SU-DHL-6 (cell line): Measurements from ENCODE around the gene NOP56.

ENCODE experiments used
- H2AFZ ChIP-seq: fragments of 200-600 bp; sonication (generic); 2 replicates; pipeline ENCODE4 v1.6.1; 2014; ENCODE audit warnings: low read depth, mild to moderate bottlenecking, moderate library complexity, mixed read lengths, antibody characterized with exemption, low read length; ENCODE audit not compliant: severe bottlenecking
- H3F3A ChIP-seq: fragments of 200-600 bp; shearing (Covaris generic); 2 replicates; pipeline ENCODE4 v1.6.0; 2016; ENCODE audit warnings: antibody characterized with exemption, mild to moderate bottlenecking; ENCODE audit not compliant: insufficient read depth
- H3K27ac ChIP-seq: fragments of 200-600 bp; sonication (generic); 2 replicates; pipeline ENCODE4 v1.5.1; 2016; ENCODE audit warnings: low read depth, mild to moderate bottlenecking, low read length, moderate library complexity, mixed read lengths
- H3K27me3 ChIP-seq: fragments of 200-600 bp; sonication (generic), shearing (Covaris generic); 2 replicates; pipeline ENCODE4 v1.6.0; 2014; ENCODE audit warnings: mild to moderate bottlenecking, low read length
- H3K36me3 ChIP-seq: fragments of 200-600 bp; sonication (generic); 2 replicates; pipeline ENCODE4 v1.6.1; 2014; ENCODE audit warnings: mild to moderate bottlenecking, low read length, mixed read lengths
- H3K4me2 ChIP-seq: fragments of 300-600, 200-600 bp; shearing (Covaris generic), sonication (generic); 2 replicates; pipeline ENCODE4 v1.6.0; 2014; ENCODE audit warnings: low read length, low read depth, mild to moderate bottlenecking; ENCODE audit not compliant: poor library complexity, severe bottlenecking
- H3K4me3 ChIP-seq: fragments of 200-600 bp; sonication (generic); 2 replicates; pipeline ENCODE4 v1.5.1; 2014; ENCODE audit warnings: antibody characterized with exemption, low read length, mild to moderate bottlenecking, mixed read lengths; ENCODE audit not compliant: insufficient read depth, poor library complexity, severe bottlenecking
- H3K79me2 ChIP-seq: fragments of 200-600 bp; sonication (generic); 2 replicates; pipeline ENCODE4 v1.6.1; 2014; ENCODE audit warnings: mild to moderate bottlenecking, low read length, moderate library complexity; ENCODE audit not compliant: insufficient read depth
- H3K9ac ChIP-seq: fragments of 200-600 bp; sonication (generic); 2 replicates; pipeline ENCODE4 v1.7.0; 2014; ENCODE audit warnings: mild to moderate bottlenecking, low read length
- H3K9me2 ChIP-seq: fragments of 200-600 bp; sonication (generic); replicated peaks from 2 replicates; pipeline ENCODE4 v1.6.1; 2014; ENCODE audit warnings: low read length; ENCODE audit not compliant: insufficient read depth
- H3K9me3 ChIP-seq: fragments of 200-600 bp; sonication (generic); 2 replicates; pipeline ENCODE4 v1.6.1; 2014; ENCODE audit warnings: low read length, mixed read lengths; ENCODE audit not compliant: insufficient read depth
- H4K20me1 ChIP-seq: fragments of 200-600 bp; sonication (generic); 2 replicates; pipeline ENCODE4 v1.6.1; 2014; ENCODE audit warnings: low read depth, mild to moderate bottlenecking, antibody characterized with exemption, low read length, moderate library complexity, mixed read lengths
- EZH2phosphoT487 ChIP-seq: fragments of 200-600 bp; sonication (generic), shearing (Covaris generic); conservative IDR thresholded peaks from 2 replicates; pipeline ENCODE4 v1.6.1; 2018; ENCODE audit warnings: mild to moderate bottlenecking, antibody characterized with exemption, low read length, moderate library complexity, mixed read lengths
- TF ChIP-seq, protein P1 (sequence below): fragments of 200-600 bp; sonication (generic); IDR thresholded peaks from one replicate; pipeline ENCODE4 v1.5.1; 2017; ENCODE audit warnings: antibody characterized with exemption, mild to moderate bottlenecking, low read length, moderate library complexity; ENCODE audit not compliant: insufficient read depth, poor library complexity, severe bottlenecking

NOP56 gene

GRCh38 chr20:2640899-2641298 lies 11.5 kb upstream of the NOP56 start:
- H3K36me3 ChIP-seq, result no peaks in the 10 kb centered on the region
- no peaks in the 10 kb centered on the region for H3K27me3 ChIP-seq
- no peak overlapping the region for H3K9ac ChIP-seq
- TF ChIP-seq, protein P1, sequence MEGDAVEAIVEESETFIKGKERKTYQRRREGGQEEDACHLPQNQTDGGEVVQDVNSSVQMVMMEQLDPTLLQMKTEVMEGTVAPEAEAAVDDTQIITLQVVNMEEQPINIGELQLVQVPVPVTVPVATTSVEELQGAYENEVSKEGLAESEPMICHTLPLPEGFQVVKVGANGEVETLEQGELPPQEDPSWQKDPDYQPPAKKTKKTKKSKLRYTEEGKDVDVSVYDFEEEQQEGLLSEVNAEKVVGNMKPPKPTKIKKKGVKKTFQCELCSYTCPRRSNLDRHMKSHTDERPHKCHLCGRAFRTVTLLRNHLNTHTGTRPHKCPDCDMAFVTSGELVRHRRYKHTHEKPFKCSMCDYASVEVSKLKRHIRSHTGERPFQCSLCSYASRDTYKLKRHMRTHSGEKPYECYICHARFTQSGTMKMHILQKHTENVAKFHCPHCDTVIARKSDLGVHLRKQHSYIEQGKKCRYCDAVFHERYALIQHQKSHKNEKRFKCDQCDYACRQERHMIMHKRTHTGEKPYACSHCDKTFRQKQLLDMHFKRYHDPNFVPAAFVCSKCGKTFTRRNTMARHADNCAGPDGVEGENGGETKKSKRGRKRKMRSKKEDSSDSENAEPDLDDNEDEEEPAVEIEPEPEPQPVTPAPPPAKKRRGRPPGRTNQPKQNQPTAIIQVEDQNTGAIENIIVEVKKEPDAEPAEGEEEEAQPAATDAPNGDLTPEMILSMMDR, result no peak
- TF ChIP-seq EZH2phosphoT487, result no peak
- H3K27ac ChIP-seq, result no peak overlapping the region
- H3K79me2 ChIP-seq, result no peaks in the 10 kb centered on the region
- H4K20me1 ChIP-seq, result no peaks in the 10 kb centered on the region
- no peak overlapping the region for H3K4me2 ChIP-seq
- H3K9me3 ChIP-seq, result no peaks in the 10 kb centered on the region
- H3K9me2 ChIP-seq, result no peaks in the 10 kb centered on the region
- H3K4me3 ChIP-seq, result no peak overlapping the region
- H3F3A ChIP-seq, result no peaks in the 10 kb centered on the region
- H2AFZ ChIP-seq, result no peak overlapping the region

GRCh38 chr20:2643708-2644107 lies 8.7 kb upstream of the NOP56 start:
- Histone ChIP-seq H3F3A (no peaks in the 10 kb centered on the region), H3K27me3 (no peaks in the 10 kb centered on the region), H3K27ac (no peak overlapping the region), H3K9ac (no peak overlapping the region), H4K20me1 (no peaks in the 10 kb centered on the region), H3K79me2 (no peaks in the 10 kb centered on the region), H3K4me3 (no peak overlapping the region), H3K9me2 (no peaks in the 10 kb centered on the region), H3K36me3 (no peaks in the 10 kb centered on the region), H2AFZ (no peak overlapping the region), H3K9me3 (no peaks in the 10 kb centered on the region), H3K4me2 (no peak overlapping the region)
- TF ChIP-seq, protein P1, result no peak
- TF ChIP-seq EZH2phosphoT487, result no peak

DNA sequence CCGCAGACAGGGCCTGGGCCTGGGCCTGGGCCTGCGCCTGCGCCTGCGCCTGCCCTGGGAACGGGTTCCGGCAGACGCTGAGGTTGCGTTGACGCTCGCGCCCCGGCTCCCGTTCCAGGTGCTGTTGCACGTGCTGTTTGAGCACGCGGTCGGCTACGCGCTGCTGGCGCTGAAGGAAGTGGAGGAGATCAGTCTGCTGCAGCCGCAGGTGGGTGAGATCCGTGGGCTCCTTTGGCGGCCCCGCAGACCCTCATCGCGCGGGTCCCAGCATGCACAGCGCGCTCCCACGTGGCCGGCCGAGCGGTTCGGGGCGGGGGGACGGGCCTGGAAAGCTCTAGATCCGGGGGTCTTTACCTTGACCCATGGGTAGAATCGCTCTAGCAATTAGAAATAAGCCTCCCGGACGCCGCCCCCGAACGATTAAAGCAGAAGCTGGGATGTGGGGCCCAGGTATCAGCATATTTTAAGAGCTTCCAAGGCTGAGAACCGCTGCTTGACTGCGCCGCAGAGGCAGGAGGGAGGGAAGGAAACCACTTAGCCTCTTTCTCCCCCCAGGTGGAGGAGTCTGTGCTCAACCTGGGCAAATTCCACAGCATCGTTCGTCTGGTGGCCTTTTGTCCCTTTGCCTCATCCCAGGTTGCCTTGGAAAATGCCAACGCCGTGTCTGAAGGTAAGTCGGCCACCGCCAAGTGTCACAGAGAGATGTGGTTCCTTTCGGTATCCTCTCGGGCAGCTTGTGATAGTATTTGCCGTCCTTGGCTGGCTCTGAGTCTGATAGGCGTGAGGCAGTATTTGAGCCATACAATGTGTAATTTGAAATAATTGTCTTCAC lies 508 bp downstream of the NOP56 start:
- H3K4me3 ChIP-seq, result peak overlapping the region; percentile 96
- no peaks in the 10 kb centered on the region for H3K9me2 ChIP-seq
- peaks cover 72% of the 10 kb centered on the region for H3F3A ChIP-seq
- H4K20me1 ChIP-seq, result peaks cover 24% of the 10 kb centered on the region; the same call in 1 of the 2 replicates
- TF ChIP-seq EZH2phosphoT487, result no peak
- TF ChIP-seq, protein P1, result no peak
- H3K27ac ChIP-seq, result peak overlapping the region; percentile 93
- H3K36me3 ChIP-seq, result peaks cover 43% of the 10 kb centered on the region
- no peaks in the 10 kb centered on the region for H3K27me3 ChIP-seq
- H3K9ac ChIP-seq, result peak overlapping the region; percentile 96
- no peak overlapping the region for H2AFZ ChIP-seq
- H3K79me2 ChIP-seq, result peaks cover 33% of the 10 kb centered on the region
- no peaks in the 10 kb centered on the region for H3K9me3 ChIP-seq
- peak overlapping the region; percentile 96 for H3K4me2 ChIP-seq
